PFSK-1 (cell line): ENCODE data around the gene KRT33A.

Source experiments
- POLR2AphosphoS5 ChIP-seq: IDR thresholded peaks from 2 replicates; pipeline ENCODE4 v1.6.1; 2012; ENCODE audit warnings: low read depth, mild to moderate bottlenecking, control low read depth, low read length, moderate library complexity
- REST ChIP-seq, 2 experiments: IDR thresholded peaks; 2 replicates each; pipeline versions ENCODE4 v1.6.1 to v1.8.0; 2011 to 2012; ENCODE audit warnings: low read depth in 2 of 2, low read length in 2 of 2, control low read depth in 1 of 2, inconsistent platforms in 1 of 2, mild to moderate bottlenecking in 1 of 2, moderate library complexity in 1 of 2; ENCODE audit not compliant: insufficient read depth in 1 of 2
- SIN3A ChIP-seq: IDR thresholded peaks from 2 replicates; pipeline ENCODE4 v1.6.1; 2012; ENCODE audit warnings: mild to moderate bottlenecking, low read length, moderate library complexity, borderline replicate concordance; ENCODE audit not compliant: insufficient read depth
- TAF1 ChIP-seq: IDR thresholded peaks from 2 replicates; pipeline ENCODE4 v1.6.1; 2012; ENCODE audit warnings: low read length, control low read depth, borderline replicate concordance; ENCODE audit not compliant: insufficient read depth

DNA sequence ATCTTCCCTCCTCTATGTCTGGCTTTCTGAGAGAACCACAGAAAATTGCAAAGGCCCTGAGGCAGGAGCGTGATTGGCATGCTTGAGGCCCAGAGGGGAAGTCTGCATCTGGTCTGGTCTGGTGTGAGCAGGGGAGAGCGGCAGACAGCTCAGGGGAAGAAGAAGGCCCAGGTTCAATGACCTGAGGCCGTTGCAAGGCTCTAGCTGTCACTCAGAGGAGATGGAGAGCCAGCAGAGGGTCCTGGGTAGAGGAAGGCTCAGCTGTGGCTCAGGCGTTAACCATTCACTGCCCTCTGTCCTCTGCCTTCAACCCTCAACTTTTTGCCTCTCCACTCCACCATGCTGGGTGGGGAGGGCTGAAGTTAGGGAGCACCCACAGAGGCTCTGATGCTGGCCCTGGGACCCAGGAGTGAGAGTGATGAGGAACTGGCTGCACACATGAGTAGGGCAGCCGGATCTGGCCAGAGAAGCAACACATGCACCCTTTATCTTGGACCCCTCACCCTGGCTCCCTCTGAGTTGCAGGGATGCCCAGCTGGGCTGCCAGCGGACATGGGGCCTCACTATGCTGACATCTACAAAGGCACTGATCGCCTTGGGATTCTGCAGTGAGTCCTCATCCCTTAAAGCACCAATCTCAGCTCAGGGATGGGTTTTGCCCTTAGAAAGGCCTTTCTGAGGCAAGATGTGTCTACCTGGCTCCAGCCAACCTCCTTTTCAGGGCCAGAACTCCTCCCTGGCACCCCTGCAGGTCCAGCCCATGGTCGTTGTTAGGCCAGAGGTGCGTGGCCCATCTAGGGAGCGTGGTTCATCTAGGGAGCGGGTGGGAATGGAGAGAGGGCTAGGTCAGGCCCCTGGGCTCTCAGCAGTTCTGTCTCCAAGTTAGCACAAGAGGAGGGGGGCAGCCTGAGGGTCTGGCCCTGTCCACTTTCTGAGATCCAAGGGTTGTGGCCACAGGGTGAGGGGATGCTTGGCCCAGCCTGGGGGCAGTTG lies 27.4 kb downstream of the KRT33A start:
- TF ChIP-seq POLR2AphosphoS5: no peak
- TF ChIP-seq REST (IDR thresholded peaks at IDR 0.05; ENCODE audit: insufficient read depth in 1 of 2, low read depth in 2 of 2, low read length in 2 of 2): no peak
- TF ChIP-seq TAF1: no peak
- no peak for TF ChIP-seq SIN3A
